ENCODE measurements around the gene RRAD.

GRCh38 chr16:66898933-66899309, 26.4 kb downstream of the RRAD start:
- no peak for TF ChIP-seq POLR2AphosphoS5 (IDR thresholded peaks at IDR 0.05; ENCODE audit: low read depth)
- TF ChIP-seq, protein P1, sequence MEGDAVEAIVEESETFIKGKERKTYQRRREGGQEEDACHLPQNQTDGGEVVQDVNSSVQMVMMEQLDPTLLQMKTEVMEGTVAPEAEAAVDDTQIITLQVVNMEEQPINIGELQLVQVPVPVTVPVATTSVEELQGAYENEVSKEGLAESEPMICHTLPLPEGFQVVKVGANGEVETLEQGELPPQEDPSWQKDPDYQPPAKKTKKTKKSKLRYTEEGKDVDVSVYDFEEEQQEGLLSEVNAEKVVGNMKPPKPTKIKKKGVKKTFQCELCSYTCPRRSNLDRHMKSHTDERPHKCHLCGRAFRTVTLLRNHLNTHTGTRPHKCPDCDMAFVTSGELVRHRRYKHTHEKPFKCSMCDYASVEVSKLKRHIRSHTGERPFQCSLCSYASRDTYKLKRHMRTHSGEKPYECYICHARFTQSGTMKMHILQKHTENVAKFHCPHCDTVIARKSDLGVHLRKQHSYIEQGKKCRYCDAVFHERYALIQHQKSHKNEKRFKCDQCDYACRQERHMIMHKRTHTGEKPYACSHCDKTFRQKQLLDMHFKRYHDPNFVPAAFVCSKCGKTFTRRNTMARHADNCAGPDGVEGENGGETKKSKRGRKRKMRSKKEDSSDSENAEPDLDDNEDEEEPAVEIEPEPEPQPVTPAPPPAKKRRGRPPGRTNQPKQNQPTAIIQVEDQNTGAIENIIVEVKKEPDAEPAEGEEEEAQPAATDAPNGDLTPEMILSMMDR (IDR thresholded peaks at IDR 0.05; ENCODE audit: insufficient read depth, low read length): no peak

Measured in HL-60 (cell line).